ENCODE data around the gene AP5Z1. TPM values are rescaled to one million over a fixed set of nuclear protein-coding genes. Genes with fewer than 3 reads are reported as not detected.

Gene AP5Z1
- total RNA-seq, 1 donor from 2014 or later: 40.5 TPM

DNA sequence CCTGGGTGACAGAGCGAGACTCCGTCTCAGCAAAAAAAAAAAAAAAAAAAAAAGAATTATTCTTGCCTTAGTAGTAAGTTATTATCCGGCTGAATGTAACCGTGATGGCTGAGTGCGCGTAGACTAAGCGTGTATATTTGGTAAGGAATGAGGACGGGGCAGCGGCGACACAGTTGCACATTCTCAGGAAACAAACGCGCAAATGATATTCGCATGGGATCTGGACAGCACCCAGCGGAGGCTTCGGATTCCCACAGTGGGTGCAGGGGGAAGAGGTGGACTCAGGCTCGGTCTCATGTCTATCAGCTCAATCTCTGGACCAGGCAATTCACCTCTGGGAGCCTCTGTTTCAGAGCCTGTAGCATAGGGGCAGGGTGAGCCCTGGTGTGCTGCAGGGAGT, 57.3 kb downstream of the AP5Z1 start:
- intact Hi-C loops (cut with DNase I): no loop called here
- DNase-seq (ENCODE audit: extremely low spot score in 2 of 2): no peak
- H3K27me3 ChIP-seq: no peaks in the 10 kb centered on the region
- no peak overlapping the region for H3K4me3 ChIP-seq
- H3K4me1 ChIP-seq: no peaks in the 10 kb centered on the region
- H3K36me3 ChIP-seq: no peaks in the 10 kb centered on the region
- no peak overlapping the region for H3K27ac ChIP-seq
- TF ChIP-seq POLR2AphosphoS5 (IDR thresholded peaks at IDR 0.05; ENCODE audit: insufficient read depth in 1 of 2, low read depth in 1 of 2) (no peak), POLR2A (IDR thresholded peaks at IDR 0.05) (no peak)
- TF ChIP-seq, protein P1, sequence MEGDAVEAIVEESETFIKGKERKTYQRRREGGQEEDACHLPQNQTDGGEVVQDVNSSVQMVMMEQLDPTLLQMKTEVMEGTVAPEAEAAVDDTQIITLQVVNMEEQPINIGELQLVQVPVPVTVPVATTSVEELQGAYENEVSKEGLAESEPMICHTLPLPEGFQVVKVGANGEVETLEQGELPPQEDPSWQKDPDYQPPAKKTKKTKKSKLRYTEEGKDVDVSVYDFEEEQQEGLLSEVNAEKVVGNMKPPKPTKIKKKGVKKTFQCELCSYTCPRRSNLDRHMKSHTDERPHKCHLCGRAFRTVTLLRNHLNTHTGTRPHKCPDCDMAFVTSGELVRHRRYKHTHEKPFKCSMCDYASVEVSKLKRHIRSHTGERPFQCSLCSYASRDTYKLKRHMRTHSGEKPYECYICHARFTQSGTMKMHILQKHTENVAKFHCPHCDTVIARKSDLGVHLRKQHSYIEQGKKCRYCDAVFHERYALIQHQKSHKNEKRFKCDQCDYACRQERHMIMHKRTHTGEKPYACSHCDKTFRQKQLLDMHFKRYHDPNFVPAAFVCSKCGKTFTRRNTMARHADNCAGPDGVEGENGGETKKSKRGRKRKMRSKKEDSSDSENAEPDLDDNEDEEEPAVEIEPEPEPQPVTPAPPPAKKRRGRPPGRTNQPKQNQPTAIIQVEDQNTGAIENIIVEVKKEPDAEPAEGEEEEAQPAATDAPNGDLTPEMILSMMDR (IDR thresholded peaks at IDR 0.05): no peak
- H3K9me3 ChIP-seq: no peaks in the 10 kb centered on the region

DNA sequence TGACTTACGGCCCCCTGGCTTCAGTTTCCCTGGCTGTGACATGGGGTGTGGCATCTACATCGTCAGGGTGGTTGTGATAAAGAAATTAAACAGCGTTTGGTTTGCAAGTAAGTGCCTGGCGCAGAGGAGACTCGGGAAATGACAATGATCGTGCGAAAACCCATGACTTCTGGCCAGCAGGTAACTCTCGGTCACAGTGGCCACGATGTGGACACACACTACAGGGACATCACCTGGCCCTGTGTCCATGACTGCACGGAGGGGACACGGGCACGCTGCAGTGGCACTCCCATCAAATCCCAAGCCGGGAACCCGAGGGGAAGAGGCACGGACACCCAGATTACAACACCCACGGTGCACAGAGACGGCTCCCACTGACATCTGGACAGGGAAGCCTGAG, 57.8 kb downstream of the AP5Z1 start:
- DNase-seq (ENCODE audit: extremely low spot score in 2 of 2): no peak
- Histone ChIP-seq H3K27ac (no peak overlapping the region), H3K4me1 (no peaks in the 10 kb centered on the region)

DNA sequence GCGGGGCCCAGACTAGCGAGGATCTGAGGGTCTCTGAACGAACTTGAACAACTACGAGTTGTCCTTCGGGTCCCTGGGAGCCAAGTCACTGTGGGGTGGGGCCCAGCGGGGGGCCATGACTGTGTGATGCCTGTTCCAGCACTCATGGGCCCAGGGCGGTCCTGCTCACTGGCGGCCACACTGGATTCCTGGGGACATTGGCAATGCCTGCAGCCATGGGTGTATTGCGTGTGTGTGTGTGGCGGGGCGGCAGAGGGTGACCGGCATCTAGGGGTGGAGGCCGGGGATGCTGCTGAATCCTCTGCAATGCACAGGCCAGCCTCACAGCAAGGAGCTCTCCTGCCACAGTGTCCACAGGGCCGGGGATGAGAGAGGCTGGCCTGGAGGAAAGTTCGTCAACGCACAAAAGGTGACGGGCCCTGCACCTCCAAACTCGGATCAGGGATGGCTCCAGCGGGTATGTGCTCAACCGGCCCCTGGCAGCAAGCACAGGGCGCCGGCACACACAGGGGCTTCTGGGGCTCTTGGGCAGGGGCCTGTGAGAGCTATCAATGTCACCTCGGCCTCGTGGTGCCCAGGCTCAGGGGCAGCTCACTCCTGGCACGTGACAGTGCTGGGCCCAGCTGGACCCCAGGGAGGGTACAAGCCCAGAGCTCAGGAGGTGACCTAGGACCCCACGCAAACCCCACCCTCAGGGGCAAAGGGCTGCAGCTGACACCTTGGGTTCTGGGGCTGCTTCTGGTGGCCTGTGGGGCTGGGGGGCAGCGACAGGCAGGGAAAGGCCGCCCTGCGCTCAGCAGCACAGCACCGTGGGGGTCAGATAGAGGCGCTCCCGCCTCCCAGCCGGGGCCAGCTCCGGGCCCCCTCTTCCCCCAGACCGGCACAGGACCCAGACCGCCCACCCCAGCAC, 58.5 kb downstream of the AP5Z1 start:
- no peaks in the 10 kb centered on the region for H3K36me3 ChIP-seq
- no peaks in the 10 kb centered on the region for H3K4me1 ChIP-seq
- no peak overlapping the region for H3K27ac ChIP-seq
- H3K4me3 ChIP-seq: no peak overlapping the region
- H3K9me3 ChIP-seq: no peaks in the 10 kb centered on the region
- intact Hi-C loops (cut with DNase I): no loop called here
- TF ChIP-seq POLR2A (IDR thresholded peaks at IDR 0.05): no peak
- no peak for TF ChIP-seq POLR2AphosphoS5 (IDR thresholded peaks at IDR 0.05; ENCODE audit: insufficient read depth in 1 of 2, low read depth in 1 of 2)
- TF ChIP-seq, protein P1 (IDR thresholded peaks at IDR 0.05): no peak
- DNase-seq (ENCODE audit: extremely low spot score in 2 of 2): no peak
- H3K27me3 ChIP-seq: no peaks in the 10 kb centered on the region

More for the DNA sequence above, 57.8 kb downstream of the AP5Z1 start:
- no peak overlapping the region for H3K4me3 ChIP-seq
- intact Hi-C loops (cut with DNase I): no loop called here
- no peak for TF ChIP-seq POLR2A (IDR thresholded peaks at IDR 0.05)
- TF ChIP-seq, protein P1 (IDR thresholded peaks at IDR 0.05): no peak
- TF ChIP-seq POLR2AphosphoS5 (IDR thresholded peaks at IDR 0.05; ENCODE audit: insufficient read depth in 1 of 2, low read depth in 1 of 2): no peak
- no peaks in the 10 kb centered on the region for H3K27me3 ChIP-seq
- no peaks in the 10 kb centered on the region for H3K36me3 ChIP-seq
- no peaks in the 10 kb centered on the region for H3K9me3 ChIP-seq

DNA sequence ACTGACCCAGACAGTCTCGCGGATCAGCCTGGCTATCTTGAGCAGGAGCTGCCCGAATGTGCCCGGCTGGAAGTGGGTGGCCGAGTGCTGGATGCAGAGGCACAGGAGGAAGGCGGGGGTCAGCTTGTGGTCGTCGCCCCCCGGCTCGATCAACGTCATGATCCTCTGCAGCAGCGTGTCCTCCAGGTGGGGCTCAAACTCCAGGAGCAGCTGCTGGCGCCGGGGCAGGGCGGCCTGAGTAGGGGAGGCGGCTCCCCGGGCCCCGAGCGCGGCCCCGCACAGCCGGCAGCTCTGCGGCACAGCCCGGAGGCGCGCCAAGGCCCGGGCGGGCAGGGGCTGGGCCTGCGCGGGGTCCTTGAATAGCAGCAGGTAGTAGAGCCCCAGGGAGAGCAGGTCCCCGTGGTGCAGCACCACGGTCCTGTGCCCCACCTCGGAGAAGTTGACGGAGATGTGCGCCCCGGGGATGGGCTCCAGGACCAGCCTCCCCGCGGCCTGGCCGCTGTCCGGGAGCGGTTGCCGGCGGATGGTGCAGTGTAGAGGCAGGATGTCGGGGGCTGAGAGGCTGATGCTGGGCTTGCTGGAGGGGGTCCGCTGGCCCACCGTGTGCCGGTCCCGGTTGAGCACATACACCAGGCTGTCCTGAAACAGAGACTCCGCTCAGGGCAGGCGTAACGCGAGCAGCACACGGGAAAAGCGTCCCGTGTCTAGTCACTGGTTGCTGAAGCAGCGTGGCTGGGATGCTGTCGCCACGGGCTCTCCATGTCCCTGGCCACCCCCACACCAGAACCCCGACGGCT, 59.4 kb downstream of the AP5Z1 start:
- H3K4me3 ChIP-seq: no peak overlapping the region
- H3K36me3 ChIP-seq: no peaks in the 10 kb centered on the region
- TF ChIP-seq POLR2AphosphoS5 (IDR thresholded peaks at IDR 0.05; ENCODE audit: insufficient read depth in 1 of 2, low read depth in 1 of 2) (no peak), POLR2A (IDR thresholded peaks at IDR 0.05) (no peak)
- TF ChIP-seq, protein P1 (IDR thresholded peaks at IDR 0.05): no peak
- intact Hi-C loops (cut with DNase I): no loop called here
- no peaks in the 10 kb centered on the region for H3K27me3 ChIP-seq
- DNase-seq (ENCODE audit: extremely low spot score in 2 of 2): no peak
- no peaks in the 10 kb centered on the region for H3K9me3 ChIP-seq
- H3K4me1 ChIP-seq: no peaks in the 10 kb centered on the region
- H3K27ac ChIP-seq: no peak overlapping the region

Measured in vagina (tissue), 2 donors.